HEK293 (cell line): ENCODE measurements around the gene GLG1.

Experiments used
- CTCF ChIA-PET: fragments of 350-600 bp; formaldehyde crosslinking; extraction: SDS; loops from one replicate; lab custom pipeline; 2021; ENCODE audit warnings: antibody characterized with exemption; lab: Yijun Ruan, JAX
- POLR2A ChIA-PET: fragments of 300-600 bp; formaldehyde crosslinking; extraction: SDS; loops from one replicate; lab custom pipeline; 2020; ENCODE audit warnings: antibody characterized with exemption, inconsistent platforms; lab: Yijun Ruan, JAX
- H3K27ac ChIP-seq: fragments of 200-500 bp; sonication (Bioruptor generic); 2 replicates; pipeline ENCODE4 v1.5.1; 2014; ENCODE audit warnings: low read depth, low read length, control low read depth, inconsistent platforms; ENCODE audit errors: extremely low read depth
- H3K36me3 ChIP-seq, 2 experiments: fragments of 200-500 bp in 1 of 2; sonication (Bioruptor generic) in 1 of 2; 1 replicate in 1 of 2; 2 replicates in 1 of 2; pipeline ENCODE4 v1.5.1; 2014 to 2017; ENCODE audit warnings: inconsistent platforms in 2 of 2, low read length in 2 of 2; ENCODE audit not compliant: control insufficient read depth in 2 of 2, insufficient read depth in 1 of 2
- H3K4me1 ChIP-seq: fragments of 200-500 bp; sonication (Bioruptor generic); 2 replicates; pipeline ENCODE4 v1.5.1; 2014; ENCODE audit warnings: mild to moderate bottlenecking, low read length, inconsistent platforms; ENCODE audit not compliant: control insufficient read depth, insufficient read depth
- H3K4me3 ChIP-seq: 2 replicates; pipeline ENCODE4 v1.5.1; 2011; ENCODE audit warnings: low read depth, mild to moderate bottlenecking, control low read depth, low read length, moderate library complexity
- H3K9me3 ChIP-seq: fragments of 200-500 bp; sonication (Bioruptor generic); 2 replicates; pipeline ENCODE4 v1.5.1; 2014; ENCODE audit warnings: low read depth, low read length, inconsistent platforms; ENCODE audit not compliant: control insufficient read depth, insufficient read depth
- CTCF ChIP-seq: fragments of 450-650 bp; formaldehyde crosslinking; IDR thresholded peaks from 2 replicates; pipeline ENCODE4 v1.5.1; 2016; ENCODE audit warnings: missing biosample characterization, missing genetic modification characterization
- SCRT2 ChIP-seq: fragments of 450-650 bp; formaldehyde crosslinking; IDR thresholded peaks from 2 replicates; pipeline ENCODE4 v1.5.1; 2016; ENCODE audit warnings: missing biosample characterization, missing genetic modification characterization
- SP7 ChIP-seq: fragments of 450-650 bp; formaldehyde crosslinking; IDR thresholded peaks from 2 replicates; pipeline ENCODE4 v1.5.1; 2016; ENCODE audit warnings: missing biosample characterization, missing genetic modification characterization
- ZBTB44 ChIP-seq: fragments of 450-650 bp; IDR thresholded peaks from 2 replicates; pipeline ENCODE4 v1.5.1; 2018; ENCODE audit warnings: missing biosample characterization, mild to moderate bottlenecking, missing genetic modification characterization
- ZNF140 ChIP-seq: fragments of 450-650 bp; formaldehyde crosslinking; IDR thresholded peaks from 2 replicates; pipeline ENCODE4 v1.5.1; 2016; ENCODE audit warnings: missing biosample characterization, missing genetic modification characterization
- ZNF148 ChIP-seq: fragments of 450-650 bp; formaldehyde crosslinking; IDR thresholded peaks from 2 replicates; pipeline ENCODE4 v1.5.0; 2017; ENCODE audit warnings: missing biosample characterization, missing genetic modification characterization, borderline replicate concordance
- ZNF184 ChIP-seq: fragments of 450-650 bp; IDR thresholded peaks from 2 replicates; pipeline ENCODE4 v1.5.1; 2018; ENCODE audit warnings: missing biosample characterization, mild to moderate bottlenecking, missing genetic modification characterization
- ZNF19 ChIP-seq: fragments of 450-650 bp; formaldehyde crosslinking; IDR thresholded peaks from 2 replicates; pipeline ENCODE4; 2016; ENCODE audit warnings: missing biosample characterization, missing genetic modification characterization, low read depth
- ZNF2 ChIP-seq: fragments of 450-650 bp; formaldehyde crosslinking; IDR thresholded peaks from 2 replicates; pipeline ENCODE4 v1.5.1; 2016; ENCODE audit warnings: missing biosample characterization, missing genetic modification characterization
- ZNF280D ChIP-seq: fragments of 450-650 bp; formaldehyde crosslinking; IDR thresholded peaks from 2 replicates; pipeline ENCODE4 v1.5.1; 2016; ENCODE audit warnings: missing biosample characterization, missing genetic modification characterization
- ZNF37A ChIP-seq: fragments of 450-650 bp; IDR thresholded peaks from 2 replicates; pipeline ENCODE4 v1.5.1; 2018; ENCODE audit warnings: missing biosample characterization, missing genetic modification characterization
- ZNF398 ChIP-seq: fragments of 450-650 bp; formaldehyde crosslinking; IDR thresholded peaks from 2 replicates; pipeline ENCODE4 v1.5.1; 2017; ENCODE audit warnings: missing biosample characterization, missing genetic modification characterization
- ZNF426 ChIP-seq: fragments of 450-650 bp; formaldehyde crosslinking; IDR thresholded peaks from 2 replicates; pipeline ENCODE4 v1.5.1; 2017; ENCODE audit warnings: missing biosample characterization, missing genetic modification characterization, mild to moderate bottlenecking, inconsistent platforms, moderate library complexity
- ZNF433 ChIP-seq: fragments of 450-650 bp; formaldehyde crosslinking; IDR thresholded peaks from 2 replicates; pipeline ENCODE4 v1.5.1; 2016; ENCODE audit warnings: missing biosample characterization, missing genetic modification characterization, low read depth
- ZNF449 ChIP-seq: fragments of 450-650 bp; formaldehyde crosslinking; IDR thresholded peaks from 2 replicates; pipeline ENCODE4 v1.5.1; 2017; ENCODE audit warnings: missing biosample characterization, mild to moderate bottlenecking, missing genetic modification characterization, moderate library complexity
- ZNF560 ChIP-seq: fragments of 450-650 bp; formaldehyde crosslinking; IDR thresholded peaks from 2 replicates; pipeline ENCODE4 v1.5.1; 2017; ENCODE audit warnings: missing biosample characterization, missing genetic modification characterization, borderline replicate concordance
- ZNF645 ChIP-seq: fragments of 450-650 bp; formaldehyde crosslinking; IDR thresholded peaks from 2 replicates; pipeline ENCODE4; 2016; ENCODE audit warnings: missing biosample characterization, missing genetic modification characterization
- ZNF670 ChIP-seq: fragments of 450-650 bp; formaldehyde crosslinking; IDR thresholded peaks from 2 replicates; pipeline ENCODE4 v1.5.1; 2016; ENCODE audit warnings: missing biosample characterization, missing genetic modification characterization, low read depth

Gene GLG1

GRCh38 chr16:74617206-74617788 is 10.4 kb upstream of the GLG1 start:
- no peaks in the 10 kb centered on the region for H3K4me1 ChIP-seq
- H3K4me3 ChIP-seq = no peak overlapping the region
- no peak for TF ChIP-seq ZNF19 (tag by site-specific recombination)
- TF ChIP-seq ZNF433 (tag by site-specific recombination) = no peak
- TF ChIP-seq ZNF37A (tag by site-specific recombination) = no peak
- no peak for TF ChIP-seq ZNF670 (tag by site-specific recombination)
- no peak for TF ChIP-seq ZNF426 (tag by site-specific recombination)
- no peak for TF ChIP-seq ZNF560
- TF ChIP-seq ZBTB44 (tag by site-specific recombination) = no peak
- no peak for TF ChIP-seq ZNF2 (tag by site-specific recombination)
- no peak for TF ChIP-seq CTCF
- no peak for TF ChIP-seq ZNF184 (tag by site-specific recombination)
- TF ChIP-seq SCRT2 (tag by site-specific recombination) = no peak
- no peak for TF ChIP-seq ZNF140
- TF ChIP-seq ZNF398 (tag by site-specific recombination) = no peak
- no peak for TF ChIP-seq ZNF645
- TF ChIP-seq ZNF148 (tag by site-specific recombination) = no peak
- TF ChIP-seq ZNF280D = no peak
- TF ChIP-seq ZNF449 = no peak
- TF ChIP-seq SP7 (tag by site-specific recombination) = no peak
- CTCF ChIA-PET = interaction anchor here (0.6 to 1.1 kb wide), 2 partner anchors 34 to 305 kb away, joined by 3 read pairs; no protein-coding TSS in a partner anchor
- H3K36me3 ChIP-seq = peaks cover 30 to 45% of the 10 kb centered on the region in 2 experiments; a peak in 2 of 3 replicates
- POLR2A ChIA-PET = interaction anchor here (0.7 to 1.4 kb wide), 2 partner anchors 10 to 137 kb away, joined by 7 to 8 read pairs; partner anchors contain the start of gene GLG1
- H3K9me3 ChIP-seq = no peaks in the 10 kb centered on the region
- no peak overlapping the region for H3K27ac ChIP-seq
